GM23248 (cell line): ENCODE measurements around the gene GPC3.

Source experiments
- EZH2 ChIP-seq: fragments of 200-600 bp; sonication (generic); IDR thresholded peaks from 2 replicates; pipeline ENCODE4 v1.6.1; 2018; ENCODE audit warnings: antibody characterized with exemption, mild to moderate bottlenecking; ENCODE audit not compliant: insufficient read depth, poor library complexity, severe bottlenecking
- EZH2phosphoT487 ChIP-seq: fragments of 200-600 bp; sonication (generic); IDR thresholded peaks from 2 replicates; pipeline ENCODE4 v1.6.1; 2018; ENCODE audit warnings: antibody characterized with exemption, moderate library complexity, mild to moderate bottlenecking, low read depth; ENCODE audit not compliant: insufficient read depth

DNA sequence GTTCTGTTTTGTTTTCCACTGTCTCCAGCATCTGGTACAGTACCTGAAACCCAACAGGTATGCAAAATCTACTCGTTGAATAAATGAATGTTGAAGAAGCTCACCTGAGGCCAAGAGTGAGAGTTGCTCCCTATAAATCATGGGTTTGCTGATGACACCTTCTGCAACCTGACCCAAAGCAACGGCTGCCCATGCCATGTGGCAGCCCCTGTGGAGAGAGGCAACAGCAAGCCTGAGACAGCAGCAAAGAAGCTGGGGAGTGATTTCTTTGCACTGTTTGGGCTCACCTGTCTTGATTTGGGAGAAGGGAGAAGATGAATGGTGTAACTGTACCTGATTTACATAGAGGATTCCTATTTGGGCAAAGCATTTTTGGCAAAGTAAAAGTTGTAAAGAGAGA, 450.3 kb downstream of the GPC3 start:
- TF ChIP-seq EZH2phosphoT487 = no peak
- no peak for TF ChIP-seq EZH2
